Fibroblast of lung (primary cell): ENCODE results near the gene ANKFN1. TPM values are rescaled to one million over a fixed set of nuclear protein-coding genes. Genes with fewer than 3 reads are reported as not detected.

ENCODE experiments used
- DNase-seq, 2 donors: peaks; one replicate each; pipeline versions ENCODE4 v3.0.0 to v3.0.0-alpha.2; 2010; ENCODE audit warnings: low read depth in 2 of 2
- H2AFZ ChIP-seq: 2 replicates; pipeline ENCODE4 v1.5.1; 2012; ENCODE audit warnings: low read length, control low read depth, inconsistent platforms
- H3K27ac ChIP-seq: 2 replicates; pipeline ENCODE4 v1.5.1; 2011; ENCODE audit warnings: low read length, control low read depth; ENCODE audit not compliant: insufficient read depth
- H3K27me3 ChIP-seq: 2 replicates; pipeline ENCODE4 v1.5.1; 2011; ENCODE audit warnings: mild to moderate bottlenecking, low read length; ENCODE audit not compliant: control insufficient read depth, insufficient read depth
- H3K36me3 ChIP-seq: 2 replicates; pipeline ENCODE4 v1.5.1; 2011; ENCODE audit warnings: low read length; ENCODE audit not compliant: control insufficient read depth, insufficient read depth
- H3K4me1 ChIP-seq: 2 replicates; pipeline ENCODE4 v1.5.1; 2011; ENCODE audit warnings: low read length; ENCODE audit not compliant: control insufficient read depth, insufficient read depth; ENCODE audit errors: extremely low read depth
- H3K4me2 ChIP-seq: 2 replicates; pipeline ENCODE4 v1.5.1; 2011; ENCODE audit warnings: low read length, control low read depth; ENCODE audit not compliant: insufficient read depth; ENCODE audit errors: extremely low read depth
- H3K4me3 ChIP-seq, 4 experiments: fragments of 200-600 bp in 1 of 4; sonication (generic) in 1 of 4; replicated peaks in 1 of 4; 2 replicates each; pipeline ENCODE4 v1.5.1; 2011 to 2016; ENCODE audit warnings: low read length in 4 of 4, low read depth in 3 of 4, mild to moderate bottlenecking in 3 of 4, control low read depth in 2 of 4, inconsistent platforms in 1 of 4, mixed read lengths in 1 of 4; ENCODE audit not compliant: insufficient read depth in 1 of 4; ENCODE audit errors: control extremely low read depth in 1 of 4
- H3K79me2 ChIP-seq: 2 replicates; pipeline ENCODE4 v1.5.1; 2012; ENCODE audit warnings: mild to moderate bottlenecking, low read length, inconsistent platforms; ENCODE audit not compliant: control insufficient read depth, insufficient read depth
- H3K9ac ChIP-seq: 2 replicates; pipeline ENCODE4 v1.5.1; 2011; ENCODE audit warnings: mild to moderate bottlenecking, low read length, control low read depth; ENCODE audit not compliant: insufficient read depth
- H3K9me3 ChIP-seq: 2 replicates; pipeline ENCODE4 v1.5.1; 2012; ENCODE audit warnings: low read depth, low read length; ENCODE audit not compliant: control insufficient read depth, insufficient read depth
- H4K20me1 ChIP-seq: 2 replicates; pipeline ENCODE4 v1.5.1; 2011; ENCODE audit warnings: low read length; ENCODE audit not compliant: control insufficient read depth, insufficient read depth; ENCODE audit errors: extremely low read depth
- EZH2 ChIP-seq: IDR thresholded peaks from 2 replicates; pipeline ENCODE4 v1.5.1; 2012; ENCODE audit warnings: low read length, control low read depth, mild to moderate bottlenecking; ENCODE audit errors: missing control alignments
- polyA plus RNA-seq, 2 donors: library from polyadenylated mRNA; depleted of rRNA in 1 of 2; stranded (reverse) in 1 of 2; unstranded in 1 of 2; fragments of >200 nt; gene quantifications; 2 replicates each; pipeline ENCODE4 v1.2.1, GENCODE V29; 2011 to 2012; ENCODE audit warnings: missing spikeins in 1 of 2
- total RNA-seq: library from RNA; depleted of rRNA; stranded (reverse); fragments of >200 nt; gene quantifications from 2 replicates; pipeline ENCODE4 v1.2.1, GENCODE V29; 2014
- TF ChIP-seq, protein P1 (sequence below), 2 donors: IDR thresholded peaks in 1 of 2; conservative IDR thresholded peaks in 1 of 2; 1 replicate in 1 of 2; 2 replicates in 1 of 2; pipeline ENCODE4 v1.5.1; 2011 to 2012; ENCODE audit warnings: low read length in 2 of 2, control low read depth in 1 of 2, inconsistent platforms in 1 of 2, low read depth in 1 of 2, mild to moderate bottlenecking in 1 of 2

Gene ANKFN1
- total and polyA plus RNA-seq, 2 donors (not counting 1 experiment from before 2014, with no cell fraction given), result 0.19 TPM; not detected in 1

DNA sequence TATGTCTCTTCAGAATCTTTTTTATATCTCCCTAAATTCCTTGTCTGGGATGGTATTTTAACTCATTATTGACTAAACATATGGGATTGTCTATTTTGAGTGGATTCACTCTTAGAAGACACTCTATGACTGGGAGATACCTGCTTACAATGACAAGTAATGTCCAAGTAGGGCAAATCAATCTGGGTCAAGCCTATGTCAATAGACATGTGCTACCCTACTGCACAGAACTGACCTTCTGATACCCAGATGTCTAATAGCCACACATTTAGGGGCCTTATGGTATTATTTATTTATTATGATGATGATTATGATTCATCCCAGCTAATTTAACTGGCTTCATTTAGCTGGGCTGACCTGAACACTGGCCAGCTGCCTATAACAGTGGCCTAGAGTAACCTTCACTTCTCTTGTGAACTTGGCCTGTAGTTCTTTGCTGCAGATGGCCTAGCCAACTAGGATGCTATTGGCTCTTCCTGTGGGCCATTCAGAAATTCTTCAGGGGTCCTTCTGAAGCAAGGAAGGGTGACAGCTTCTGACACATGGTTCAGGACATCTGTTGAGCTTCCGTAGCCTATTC is 138.0 kb downstream of the ANKFN1 start:
- no peaks in the 10 kb centered on the region for H3K36me3 ChIP-seq
- no peak for TF ChIP-seq EZH2
- TF ChIP-seq, protein P1, sequence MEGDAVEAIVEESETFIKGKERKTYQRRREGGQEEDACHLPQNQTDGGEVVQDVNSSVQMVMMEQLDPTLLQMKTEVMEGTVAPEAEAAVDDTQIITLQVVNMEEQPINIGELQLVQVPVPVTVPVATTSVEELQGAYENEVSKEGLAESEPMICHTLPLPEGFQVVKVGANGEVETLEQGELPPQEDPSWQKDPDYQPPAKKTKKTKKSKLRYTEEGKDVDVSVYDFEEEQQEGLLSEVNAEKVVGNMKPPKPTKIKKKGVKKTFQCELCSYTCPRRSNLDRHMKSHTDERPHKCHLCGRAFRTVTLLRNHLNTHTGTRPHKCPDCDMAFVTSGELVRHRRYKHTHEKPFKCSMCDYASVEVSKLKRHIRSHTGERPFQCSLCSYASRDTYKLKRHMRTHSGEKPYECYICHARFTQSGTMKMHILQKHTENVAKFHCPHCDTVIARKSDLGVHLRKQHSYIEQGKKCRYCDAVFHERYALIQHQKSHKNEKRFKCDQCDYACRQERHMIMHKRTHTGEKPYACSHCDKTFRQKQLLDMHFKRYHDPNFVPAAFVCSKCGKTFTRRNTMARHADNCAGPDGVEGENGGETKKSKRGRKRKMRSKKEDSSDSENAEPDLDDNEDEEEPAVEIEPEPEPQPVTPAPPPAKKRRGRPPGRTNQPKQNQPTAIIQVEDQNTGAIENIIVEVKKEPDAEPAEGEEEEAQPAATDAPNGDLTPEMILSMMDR (conservative IDR thresholded peaks at IDR 0.05 in 1 of 2, IDR thresholded peaks at IDR 0.05 in 1 of 2; ENCODE audit: low read depth in 1 of 2, low read length in 2 of 2), result no peak
- no peaks in the 10 kb centered on the region for H3K27me3 ChIP-seq
- no peaks in the 10 kb centered on the region for H3K4me1 ChIP-seq
- H3K9me3 ChIP-seq, result no peaks in the 10 kb centered on the region
- no peak overlapping the region for H3K4me2 ChIP-seq
- H2AFZ ChIP-seq, result no peak overlapping the region
- H3K79me2 ChIP-seq, result no peaks in the 10 kb centered on the region
- no peak overlapping the region for H3K9ac ChIP-seq
- H3K4me3 ChIP-seq, result no peak overlapping the region
- no peaks in the 10 kb centered on the region for H4K20me1 ChIP-seq
- DNase-seq, result peak in 1 of 2 donors; percentile 29
- H3K27ac ChIP-seq, result no peak overlapping the region

GRCh38 chr17:56292010-56292409 is 138.7 kb downstream of the ANKFN1 start:
- H3K4me3 ChIP-seq, result no peak overlapping the region
- H3K9ac ChIP-seq, result no peak overlapping the region
- no peak overlapping the region for H3K27ac ChIP-seq
- no peaks in the 10 kb centered on the region for H3K9me3 ChIP-seq
- DNase-seq, result peak; percentile 56 to 82
- H4K20me1 ChIP-seq, result no peaks in the 10 kb centered on the region
- no peaks in the 10 kb centered on the region for H3K36me3 ChIP-seq
- no peak overlapping the region for H2AFZ ChIP-seq
- no peaks in the 10 kb centered on the region for H3K27me3 ChIP-seq
- no peaks in the 10 kb centered on the region for H3K4me1 ChIP-seq
- no peak overlapping the region for H3K4me2 ChIP-seq
- H3K79me2 ChIP-seq, result no peaks in the 10 kb centered on the region
- TF ChIP-seq EZH2, result no peak
- TF ChIP-seq, protein P1 (conservative IDR thresholded peaks at IDR 0.05 in 1 of 2, IDR thresholded peaks at IDR 0.05 in 1 of 2; ENCODE audit: low read depth in 1 of 2, low read length in 2 of 2), result no peak

DNA sequence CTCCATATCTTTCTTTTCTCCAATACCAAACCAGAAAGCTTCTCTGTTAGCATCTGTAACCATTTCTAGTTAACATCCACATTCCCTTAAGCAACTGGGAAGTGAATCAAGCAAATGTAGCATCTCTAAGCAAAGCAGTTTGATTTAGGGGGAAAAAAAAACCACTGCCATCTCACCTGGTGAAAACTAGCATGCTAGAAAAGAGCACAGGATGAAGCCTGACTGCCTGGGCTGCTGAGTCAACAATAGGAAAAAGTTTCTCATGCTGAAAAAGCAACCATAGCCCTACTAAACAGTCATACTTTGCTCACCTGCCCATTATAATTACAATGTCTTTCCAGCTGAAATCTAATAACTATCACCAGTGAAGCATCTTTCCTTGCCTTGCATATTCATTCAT is 139.3 kb downstream of the ANKFN1 start:
- no peak overlapping the region for H3K4me3 ChIP-seq

More for the DNA sequence above, 139.3 kb downstream of the ANKFN1 start:
- Histone ChIP-seq H3K4me2 (peak overlapping the region; percentile 18), H3K4me1 (no peaks in the 10 kb centered on the region), H3K36me3 (no peaks in the 10 kb centered on the region), H4K20me1 (no peaks in the 10 kb centered on the region), H3K79me2 (no peaks in the 10 kb centered on the region), H3K9ac (no peak overlapping the region), H3K9me3 (no peaks in the 10 kb centered on the region), H2AFZ (no peak overlapping the region), H3K27me3 (no peaks in the 10 kb centered on the region), H3K27ac (no peak overlapping the region)
- DNase-seq, result peak in 1 of 2 donors; percentile 23
- TF ChIP-seq EZH2, result no peak
- TF ChIP-seq, protein P1 (conservative IDR thresholded peaks at IDR 0.05 in 1 of 2, IDR thresholded peaks at IDR 0.05 in 1 of 2; ENCODE audit: low read depth in 1 of 2, low read length in 2 of 2), result no peak
